GM19240 (cell line): ENCODE data around the gene PROSER3.
"Not testable (repeated sequence)": the region's sequence is repeated elsewhere in the genome, so short reads cannot be mapped to it uniquely, and the experiment has no call there.

ENCODE experiments used
- DNase-seq: peaks from one replicate; pipeline ENCODE4 v3.0.0; 2011; ENCODE audit warnings: low spot score; ENCODE audit not compliant: insufficient read length

Gene PROSER3

GRCh38 chr19:35722461-35722860 lies 35.5 kb upstream of the PROSER3 start:
- no peak for DNase-seq

DNA sequence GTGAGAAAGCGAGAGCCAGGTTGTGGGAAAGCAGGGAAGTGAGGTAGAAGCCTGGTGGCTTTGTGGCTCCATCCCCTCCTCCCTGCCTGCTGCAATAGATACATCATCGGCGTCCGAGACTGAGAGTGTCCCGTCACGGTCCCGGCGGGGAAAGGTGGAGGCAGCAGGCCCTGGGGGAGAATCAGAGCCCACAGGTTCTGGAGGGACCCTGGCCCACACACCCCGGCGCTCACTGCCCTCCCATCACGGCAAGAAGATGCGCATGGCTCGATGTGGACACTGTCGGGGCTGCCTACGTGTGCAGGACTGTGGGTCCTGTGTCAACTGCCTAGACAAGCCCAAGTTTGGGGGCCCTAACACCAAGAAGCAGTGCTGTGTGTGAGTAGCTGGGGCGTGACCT lies 35.1 kb upstream of the PROSER3 start:
- no peak for DNase-seq

GRCh38 chr19:35723671-35724070 lies 34.3 kb upstream of the PROSER3 start:
- DNase-seq: no peak

- DNase-seq: not testable (repeated sequence)
Observed at GRCh38 chr19:35724132-35724531, 33.8 kb upstream of the PROSER3 start.

DNA sequence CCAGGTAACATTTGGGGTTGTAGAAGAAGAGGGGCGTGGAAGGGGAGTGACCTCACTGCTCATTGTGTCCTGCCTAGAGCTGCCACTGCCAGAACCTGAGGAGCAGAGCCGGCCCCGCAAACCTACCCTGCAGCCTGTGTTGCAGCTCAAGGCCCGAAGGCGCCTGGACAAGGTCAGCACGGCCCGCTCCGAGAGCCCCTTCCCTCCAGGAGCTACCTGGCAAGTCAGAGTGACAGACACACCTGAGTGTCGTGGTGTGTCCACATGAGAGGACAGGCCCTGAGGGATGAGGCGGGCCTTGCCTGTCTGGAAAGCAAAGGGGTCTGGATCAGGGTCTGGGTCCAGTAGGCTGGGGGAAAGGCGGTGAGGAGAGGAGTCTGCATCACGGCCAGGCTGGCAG lies 33.4 kb upstream of the PROSER3 start:
- DNase-seq: no peak

GRCh38 chr19:35725216-35725861 lies 32.6 kb upstream of the PROSER3 start:
- DNase-seq: no peak

DNA sequence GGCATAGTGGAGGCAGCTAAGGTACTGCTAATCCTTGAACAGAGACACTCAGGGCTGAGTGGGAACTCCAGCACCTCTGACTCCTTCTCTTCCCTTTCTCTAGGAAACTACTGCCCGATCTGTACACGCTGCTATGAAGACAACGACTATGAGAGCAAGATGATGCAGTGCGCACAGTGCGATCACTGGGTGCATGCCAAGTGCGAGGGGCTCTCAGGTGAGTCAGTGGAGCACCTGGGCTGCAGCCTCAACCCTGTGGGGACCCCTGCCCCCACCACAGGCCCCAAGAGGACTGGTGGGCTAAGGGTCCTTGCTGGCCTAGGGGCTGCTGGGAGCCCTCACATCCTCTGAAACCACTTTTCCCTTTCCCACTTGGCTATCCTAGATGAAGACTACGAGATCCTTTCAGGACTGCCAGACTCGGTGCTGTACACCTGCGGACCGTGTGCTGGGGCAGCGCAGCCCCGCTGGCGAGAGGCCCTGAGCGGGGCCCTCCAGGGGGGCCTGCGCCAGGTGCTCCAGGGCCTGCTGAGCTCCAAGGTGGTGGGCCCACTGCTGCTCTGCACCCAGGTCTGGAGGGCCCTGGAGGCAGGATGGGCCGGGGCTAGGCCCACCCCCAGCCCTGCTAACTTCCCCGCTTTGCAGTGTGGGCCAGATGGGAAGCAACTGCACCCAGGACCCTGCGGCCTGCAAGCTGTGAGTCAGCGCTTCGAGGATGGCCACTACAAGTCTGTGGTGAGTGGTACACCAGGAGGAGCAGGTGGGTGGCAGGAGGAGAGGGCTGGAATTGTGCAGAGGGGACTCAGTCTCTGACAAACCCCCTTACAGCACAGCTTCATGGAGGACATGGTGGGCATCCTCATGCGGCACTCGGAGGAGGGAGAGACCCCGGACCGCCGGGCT lies 30.7 kb upstream of the PROSER3 start:
- no peak for DNase-seq

GRCh38 chr19:35727956-35728706 lies 29.8 kb upstream of the PROSER3 start:
- no peak for DNase-seq

GRCh38 chr19:35729021-35729420 lies 29.0 kb upstream of the PROSER3 start:
- DNase-seq: no peak

- DNase-seq: no peak
Observed at GRCh38 chr19:35729763-35730162, 28.2 kb upstream of the PROSER3 start.

- no peak for DNase-seq
Observed at GRCh38 chr19:35730326-35730725, 27.6 kb upstream of the PROSER3 start.

- DNase-seq: no peak
Observed at GRCh38 chr19:35731353-35731752, 26.6 kb upstream of the PROSER3 start.

DNA sequence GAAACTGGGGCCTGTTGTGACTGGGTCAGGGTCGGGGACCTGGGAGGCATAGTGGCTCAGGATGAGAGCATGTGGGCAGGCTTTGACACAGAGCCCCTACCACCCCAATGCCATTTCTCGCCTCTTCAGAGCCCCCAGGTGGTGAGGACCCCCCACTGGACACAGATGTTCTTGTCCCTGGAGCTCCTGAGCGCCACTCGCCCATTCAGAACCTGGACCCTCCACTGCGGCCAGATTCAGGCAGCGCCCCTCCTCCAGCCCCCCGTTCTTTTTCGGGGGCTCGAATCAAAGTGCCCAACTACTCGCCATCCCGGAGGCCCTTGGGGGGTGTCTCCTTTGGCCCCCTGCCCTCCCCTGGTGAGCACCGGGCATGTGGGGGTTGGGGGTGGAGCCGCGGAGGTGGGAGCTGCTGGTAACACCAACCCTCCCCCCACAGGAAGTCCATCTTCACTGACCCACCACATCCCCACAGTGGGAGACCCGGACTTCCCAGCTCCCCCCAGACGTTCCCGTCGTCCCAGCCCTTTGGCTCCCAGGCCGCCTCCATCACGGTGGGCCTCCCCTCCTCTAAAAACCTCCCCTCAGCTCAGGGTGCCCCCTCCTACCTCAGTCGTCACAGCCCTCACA lies 26.1 kb upstream of the PROSER3 start:
- no peak for DNase-seq

DNA sequence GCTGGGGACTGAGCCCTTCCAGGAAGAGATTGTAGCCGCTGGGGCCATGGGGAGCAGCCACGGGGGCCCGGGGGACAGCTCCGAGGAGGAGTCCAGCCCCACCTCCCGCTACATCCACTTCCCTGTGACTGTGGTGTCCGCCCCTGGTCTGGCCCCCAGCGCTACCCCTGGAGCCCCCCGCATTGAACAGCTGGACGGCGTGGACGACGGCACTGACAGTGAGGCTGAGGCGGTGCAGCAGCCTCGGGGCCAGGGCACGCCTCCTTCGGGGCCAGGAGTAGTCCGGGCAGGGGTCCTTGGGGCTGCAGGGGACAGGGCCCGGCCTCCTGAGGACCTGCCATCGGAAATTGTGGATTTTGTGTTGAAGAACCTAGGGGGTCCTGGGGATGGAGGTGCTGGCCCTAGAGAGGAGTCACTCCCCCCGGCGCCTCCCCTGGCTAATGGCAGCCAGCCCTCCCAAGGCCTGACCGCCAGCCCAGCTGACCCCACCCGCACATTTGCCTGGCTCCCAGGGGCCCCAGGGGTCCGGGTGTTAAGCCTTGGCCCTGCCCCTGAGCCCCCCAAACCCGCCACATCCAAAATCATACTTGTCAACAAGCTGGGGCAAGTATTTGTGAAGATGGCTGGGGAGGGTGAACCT lies 25.3 kb upstream of the PROSER3 start:
- no peak for DNase-seq

GRCh38 chr19:35733180-35734125 lies 24.5 kb upstream of the PROSER3 start:
- DNase-seq: no peak

GRCh38 chr19:35734273-35734672 lies 23.7 kb upstream of the PROSER3 start:
- DNase-seq: no peak

DNA sequence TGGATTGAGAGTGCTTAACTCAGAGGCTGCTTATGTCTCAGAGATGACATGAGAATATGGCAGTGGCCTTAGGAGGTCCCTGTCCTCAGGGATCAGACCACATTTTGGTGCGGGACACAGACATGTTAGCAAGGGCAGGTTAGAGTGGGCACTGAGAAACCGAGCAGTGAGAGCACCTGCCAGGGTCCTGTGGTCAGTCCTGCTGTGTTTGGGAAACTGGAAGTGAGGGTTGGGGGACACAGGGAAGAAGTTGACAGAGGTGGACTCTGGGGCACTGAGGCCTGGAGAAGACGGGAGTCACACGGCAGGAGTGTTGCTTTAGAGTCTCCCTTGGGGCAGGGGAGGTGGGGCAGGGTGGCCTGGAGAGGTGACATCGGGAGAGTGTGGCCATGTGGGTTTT lies 23.1 kb upstream of the PROSER3 start:
- DNase-seq: no peak

- DNase-seq: no peak
Observed at GRCh38 chr19:35736913-35737886, 20.8 kb upstream of the PROSER3 start.
